D721Med (cell line): Measurements from ENCODE around the gene ASPRV1.

ENCODE experiments used
- DNase-seq: peaks from one replicate; pipeline ENCODE4 v3.0.0; 2011; ENCODE audit warnings: low spot score; ENCODE audit not compliant: insufficient read length
- FAIRE-seq: peaks from 2 replicates; lab custom pipeline; 2011; peaks lifted over from hg19 to GRCh38; lab: Jason Lieb, UNC
- TF ChIP-seq, protein P1 (sequence below): IDR thresholded peaks from 2 replicates; pipeline ENCODE4 v1.5.1; 2012; ENCODE audit warnings: mild to moderate bottlenecking, control low read depth; ENCODE audit not compliant: insufficient read depth; ENCODE audit errors: missing control alignments

ASPRV1 gene

DNA sequence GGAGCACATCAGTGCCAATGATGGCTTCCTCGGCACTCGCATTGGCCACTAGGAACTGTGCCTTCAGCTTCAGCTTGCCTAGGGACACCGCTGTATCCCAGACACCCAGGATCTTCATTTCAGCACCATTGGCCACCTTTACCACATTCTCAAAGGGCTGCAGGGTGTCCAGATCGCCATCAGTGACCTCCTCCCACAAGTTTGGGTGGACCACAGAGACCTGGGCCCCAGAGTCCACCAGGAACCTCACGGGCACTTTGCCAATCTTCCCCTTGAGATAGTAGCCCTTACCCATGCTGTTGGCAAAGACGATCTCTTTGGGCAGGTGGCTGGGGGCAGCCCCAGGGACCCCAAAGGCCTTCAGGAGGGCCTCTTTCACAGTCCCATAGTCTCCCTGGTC is 610 bp downstream of the ASPRV1 start:
- DNase-seq = no peak
- no peak for FAIRE-seq
- TF ChIP-seq, protein P1, sequence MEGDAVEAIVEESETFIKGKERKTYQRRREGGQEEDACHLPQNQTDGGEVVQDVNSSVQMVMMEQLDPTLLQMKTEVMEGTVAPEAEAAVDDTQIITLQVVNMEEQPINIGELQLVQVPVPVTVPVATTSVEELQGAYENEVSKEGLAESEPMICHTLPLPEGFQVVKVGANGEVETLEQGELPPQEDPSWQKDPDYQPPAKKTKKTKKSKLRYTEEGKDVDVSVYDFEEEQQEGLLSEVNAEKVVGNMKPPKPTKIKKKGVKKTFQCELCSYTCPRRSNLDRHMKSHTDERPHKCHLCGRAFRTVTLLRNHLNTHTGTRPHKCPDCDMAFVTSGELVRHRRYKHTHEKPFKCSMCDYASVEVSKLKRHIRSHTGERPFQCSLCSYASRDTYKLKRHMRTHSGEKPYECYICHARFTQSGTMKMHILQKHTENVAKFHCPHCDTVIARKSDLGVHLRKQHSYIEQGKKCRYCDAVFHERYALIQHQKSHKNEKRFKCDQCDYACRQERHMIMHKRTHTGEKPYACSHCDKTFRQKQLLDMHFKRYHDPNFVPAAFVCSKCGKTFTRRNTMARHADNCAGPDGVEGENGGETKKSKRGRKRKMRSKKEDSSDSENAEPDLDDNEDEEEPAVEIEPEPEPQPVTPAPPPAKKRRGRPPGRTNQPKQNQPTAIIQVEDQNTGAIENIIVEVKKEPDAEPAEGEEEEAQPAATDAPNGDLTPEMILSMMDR = no peak

DNA sequence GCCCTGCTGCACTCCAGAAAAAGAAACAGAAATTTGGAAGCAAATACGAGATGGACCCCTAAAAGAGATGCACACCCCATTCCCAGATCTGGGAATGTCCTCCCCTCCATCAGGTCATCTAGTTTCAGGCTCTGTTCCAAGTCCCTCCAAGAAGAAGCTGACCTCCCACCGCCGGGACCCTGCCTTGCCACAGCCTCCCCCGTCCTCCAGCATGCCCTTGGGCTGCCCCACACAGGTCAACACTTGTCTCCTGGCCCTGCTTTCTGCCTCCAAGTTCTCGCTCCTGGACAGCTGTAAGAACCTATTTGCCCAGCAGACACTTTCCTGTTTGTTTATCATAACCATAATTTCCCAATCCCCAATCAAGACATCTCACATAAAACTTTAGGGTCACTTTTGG is 2.0 kb downstream of the ASPRV1 start:
- no peak for FAIRE-seq
- TF ChIP-seq, protein P1 = no peak

DNA sequence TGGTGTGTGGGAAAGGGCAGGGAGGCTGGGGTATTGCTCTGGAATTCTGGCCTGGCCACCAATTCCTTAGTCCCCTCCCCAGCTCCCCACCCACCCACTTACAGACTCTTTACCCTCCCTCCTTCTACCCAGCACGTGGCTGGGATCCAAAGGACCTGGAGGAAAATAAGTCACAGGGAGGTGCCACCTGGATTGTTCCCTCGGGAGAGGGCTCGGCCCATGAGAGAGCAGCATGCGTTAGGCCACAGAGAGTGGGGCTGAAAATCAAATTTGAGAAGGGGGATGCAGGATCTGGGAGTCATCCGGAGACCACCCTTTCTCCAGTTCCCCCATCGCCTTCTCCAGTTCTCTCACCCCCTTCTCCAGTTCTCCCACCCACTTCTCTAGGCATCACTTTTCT is 3.0 kb downstream of the ASPRV1 start:
- DNase-seq = no peak
- TF ChIP-seq, protein P1 = no peak
- FAIRE-seq = no peak

More for the DNA sequence above, 2.0 kb downstream of the ASPRV1 start:
- DNase-seq = no peak

DNA sequence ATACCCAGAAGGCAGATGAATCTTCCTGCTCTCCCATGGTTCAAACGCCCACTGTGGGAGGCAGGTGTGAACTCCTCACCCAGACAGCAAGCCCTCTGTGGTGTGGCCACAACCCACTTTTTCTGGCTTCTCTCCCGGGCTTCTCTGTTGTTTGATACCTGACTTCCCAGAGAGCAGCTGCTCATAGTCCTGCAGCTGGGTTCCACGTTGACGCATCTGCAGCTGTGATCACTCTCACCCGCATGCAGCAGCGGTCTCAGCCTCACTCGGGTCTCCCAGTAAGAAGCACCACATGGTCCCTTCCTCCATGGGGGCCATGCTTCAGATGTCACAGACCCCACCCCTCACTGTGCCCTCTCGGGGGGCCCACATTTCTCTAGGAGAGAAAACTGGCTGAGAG is 3.5 kb downstream of the ASPRV1 start:
- DNase-seq (no peak), FAIRE-seq (no peak)
- TF ChIP-seq, protein P1 = no peak

DNA sequence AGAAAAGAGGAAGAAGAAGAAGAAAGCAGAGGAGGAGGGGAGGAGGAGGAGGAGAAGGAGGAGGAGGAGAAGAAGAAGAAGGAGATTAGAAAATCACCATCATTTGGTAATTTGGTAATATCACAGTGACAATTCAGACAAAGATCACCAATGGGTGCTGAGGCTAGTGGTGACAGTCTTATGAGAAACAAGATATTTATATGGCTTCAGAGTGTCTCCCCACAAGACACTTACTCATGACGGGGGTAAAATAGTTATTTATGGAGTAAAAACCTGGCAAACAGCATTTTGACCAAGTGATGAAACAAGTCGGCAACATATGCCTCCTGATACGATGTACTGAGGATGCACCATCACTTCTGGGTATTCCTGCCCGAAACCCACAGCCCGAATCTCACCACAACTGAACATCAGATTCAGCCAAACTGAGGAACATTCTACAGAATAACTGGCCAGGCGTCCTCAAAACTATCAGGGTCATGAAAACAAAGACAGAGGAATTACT is 4.9 kb downstream of the ASPRV1 start:
- FAIRE-seq (no peak), DNase-seq (no peak)
- TF ChIP-seq, protein P1 = no peak

DNA sequence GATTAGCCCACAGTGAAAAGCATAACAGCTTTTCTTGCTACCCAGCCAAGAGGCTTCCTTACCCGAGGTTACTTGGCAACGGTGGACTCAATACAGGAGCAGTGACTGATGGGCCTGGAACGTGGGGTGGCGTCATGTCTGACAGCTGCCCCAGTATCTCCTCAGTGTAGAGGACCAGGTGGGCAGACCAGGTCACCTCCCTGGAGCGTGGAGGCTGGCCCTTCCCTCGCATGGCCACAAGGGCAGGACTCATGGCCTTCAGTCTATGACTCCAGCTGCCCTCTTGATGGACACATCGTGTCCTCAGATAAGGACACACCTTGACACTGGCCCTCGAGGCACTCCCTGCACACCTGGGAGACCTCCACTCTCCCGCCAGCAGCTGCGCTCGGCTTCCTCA is 6.4 kb downstream of the ASPRV1 start:
- TF ChIP-seq, protein P1 = no peak
- DNase-seq = no peak
- no peak for FAIRE-seq

DNA sequence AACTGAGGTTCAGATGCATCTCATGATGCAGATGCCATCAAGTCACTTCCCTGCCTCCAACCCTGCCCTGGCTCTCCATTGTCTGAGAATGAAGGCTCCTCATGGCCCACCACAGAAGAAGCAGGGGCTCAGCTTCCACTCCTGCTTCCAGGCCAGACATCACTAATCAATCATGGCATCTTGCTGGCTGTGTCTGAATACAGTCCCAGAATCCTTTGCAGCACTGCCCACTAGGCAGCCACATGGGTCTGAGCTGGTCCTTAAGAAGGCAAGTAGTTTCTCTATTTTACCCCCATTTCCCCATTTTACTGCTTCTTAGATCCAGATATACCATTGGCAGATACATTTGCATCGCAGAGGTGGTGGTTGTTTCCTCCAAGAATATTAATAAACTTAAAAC is 7.3 kb downstream of the ASPRV1 start:
- no peak for FAIRE-seq

More for the DNA sequence above, 7.3 kb downstream of the ASPRV1 start:
- no peak for DNase-seq
- TF ChIP-seq, protein P1 = no peak
